Right lobe of liver (tissue), 6 donors: ENCODE measurements around the gene NRXN3. TPM values are rescaled to one million over a fixed set of nuclear protein-coding genes. Genes with fewer than 3 reads are reported as not detected.

ENCODE experiments used
- ATAC-seq, 4 donors: fragments of 200-7000 bp; cut with Tn5 transposase; one replicate each; pipeline ENCODE4 v1.9.1; 2020; ENCODE audit warnings: mild to moderate bottlenecking in 4 of 4, moderate library complexity in 4 of 4
- DNase-seq, 3 donors: peaks; one replicate each; pipeline ENCODE4 v3.0.0-alpha.2; 2020
- H3K27ac ChIP-seq, 3 donors: fragments of 200-600 bp; one replicate each; pipeline ENCODE4 v1.8.0; 2022
- H3K27me3 ChIP-seq, 2 donors: fragments of 200-600 bp; one replicate each; pipeline ENCODE4 v1.8.0; 2022
- H3K36me3 ChIP-seq, 4 donors: fragments of 200-600 bp; sonication (generic) in 1 of 4; one replicate each; pipeline versions ENCODE4 v1.5.1 to v1.8.0; 2017 to 2022; ENCODE audit warnings: control low read depth in 1 of 4
- H3K4me1 ChIP-seq, 4 donors: fragments of 200-600 bp; sonication (generic) in 1 of 4; one replicate each; pipeline versions ENCODE4 v1.5.1 to v1.8.0; 2017 to 2022; ENCODE audit warnings: control low read depth in 1 of 4
- H3K4me3 ChIP-seq, 3 donors: fragments of 200-600 bp; one replicate each; pipeline ENCODE4 v1.8.0; 2022
- H3K9me3 ChIP-seq, 4 donors: fragments of 200-600 bp; sonication (generic) in 1 of 4; one replicate each; pipeline versions ENCODE4 v1.5.1 to v1.8.0; 2017 to 2022; ENCODE audit warnings: control low read depth in 1 of 4
- CTCF ChIP-seq, 4 donors: fragments of 200-600 bp in 3 of 4; fragments of 450-650 bp in 1 of 4; IDR thresholded peaks; one replicate each; pipeline versions ENCODE4 v1.5.1 to v1.8.0; 2016 to 2022; ENCODE audit warnings: antibody characterized with exemption in 4 of 4, mild to moderate bottlenecking in 2 of 4
- POLR2A ChIP-seq: fragments of 450-650 bp; IDR thresholded peaks from one replicate; pipeline ENCODE4 v1.6.1; 2017; ENCODE audit warnings: antibody characterized with exemption, mild to moderate bottlenecking
- WGBS: methylation state at CpG from one replicate; pipeline ENCODE4 v1.1.6; 2018; ENCODE audit warnings: low coverage, low lambda C conversion rate; ENCODE audit not compliant: insufficient coverage; ENCODE audit errors: missing lambda C conversion rate; 5-methylcytosine and 5-hydroxymethylcytosine counted together
- intact Hi-C, 2 donors: fragments of 100-400 bp; cut with DNase I; formaldehyde crosslinking; loops; one replicate each; pipeline versions ENCODE4 v1.11.2 to v1.14.1; 2022
- total RNA-seq, 6 experiments: library from RNA; depleted of rRNA in 2 of 6; stranded (reverse); fragments of >200 nt in 2 of 6; fragmentation: NEBNext Ultra II Directional in 3 of 6; extraction: Animal tissue kit (Norgen Biotek cat#: 25700) in 3 of 6; gene quantifications; one replicate each; pipeline versions ENCODE4 v1.1.0 to v1.2.4, GENCODE V29; 2016 to 2023
- donor health status: DM: no; HTN: yes; CAD: no.
- donor health status: DM: no; HTN: no; CAD: no.
- donor health status: DM: no; HTN: no; CAD: no.
- donor health status: DM: no; HTN: yes; CAD: no.
- donor health status: DM: no; HTN: yes; CAD: no.

NRXN3 gene
- total RNA-seq, 6 experiments from 2014 or later = 0.06 to 0.51 (median 0.23) TPM; not detected in 1

- DNase-seq (no peak), ATAC-seq (no peak)
- H3K4me3 ChIP-seq = no peak overlapping the region
- intact Hi-C loops = no loop called here
- H3K9me3 ChIP-seq = no peaks in the 10 kb centered on the region
- H3K4me1 ChIP-seq = no peaks in the 10 kb centered on the region
- H3K27me3 ChIP-seq = no peaks in the 10 kb centered on the region
- no peak overlapping the region for H3K27ac ChIP-seq
- TF ChIP-seq CTCF (IDR thresholded peaks at IDR 0.05) (no peak), POLR2A (no peak)
- H3K36me3 ChIP-seq = no peaks in the 10 kb centered on the region
- WGBS = 41% methylated on average over 3 of the region's 5 CpGs
Observed at GRCh38 chr14:78767436-78767835, 597.3 kb downstream of the NRXN3 start.

GRCh38 chr14:78782551-78782950 lies 612.4 kb downstream of the NRXN3 start:
- Histone ChIP-seq H3K4me1 (no peaks in the 10 kb centered on the region), H3K9me3 (no peaks in the 10 kb centered on the region), H3K36me3 (no peaks in the 10 kb centered on the region), H3K27me3 (no peaks in the 10 kb centered on the region), H3K27ac (no peak overlapping the region), H3K4me3 (no peak overlapping the region)
- ATAC-seq (no peak), DNase-seq (no peak)
- TF ChIP-seq POLR2A (no peak), CTCF (IDR thresholded peaks at IDR 0.05) (no peak)
- WGBS = 75% methylated on average over 1 of the region's 1 CpG
- intact Hi-C loops = no loop called here

GRCh38 chr14:78785265-78785664 lies 615.1 kb downstream of the NRXN3 start:
- Histone ChIP-seq H3K4me3 (no peak overlapping the region), H3K4me1 (no peaks in the 10 kb centered on the region), H3K36me3 (no peaks in the 10 kb centered on the region), H3K9me3 (peaks cover 0 to 3% (median 0%) of the 10 kb centered on the region in 4 donors), H3K27me3 (no peaks in the 10 kb centered on the region), H3K27ac (no peak overlapping the region)
- TF ChIP-seq POLR2A (no peak), CTCF (IDR thresholded peaks at IDR 0.05) (no peak)
- ATAC-seq = no peak
- intact Hi-C loops = no loop called here
- 58% methylated on average over 4 of the region's 4 CpGs for WGBS
- no peak for DNase-seq

GRCh38 chr14:78788467-78789360 lies 618.5 kb downstream of the NRXN3 start:
- Histone ChIP-seq H3K27ac (no peak overlapping the region), H3K9me3 (peaks cover 0 to 3% (median 0%) of the 10 kb centered on the region in 4 donors), H3K4me1 (no peaks in the 10 kb centered on the region), H3K4me3 (no peak overlapping the region), H3K36me3 (no peaks in the 10 kb centered on the region), H3K27me3 (no peaks in the 10 kb centered on the region)
- intact Hi-C loops = no loop called here
- no peak for ATAC-seq
- no peak for TF ChIP-seq CTCF (IDR thresholded peaks at IDR 0.05)
- no peak for TF ChIP-seq POLR2A
- no peak for DNase-seq
- WGBS = 71% methylated on average over 2 of the region's 2 CpGs
